Fibroblast of pulmonary artery (primary cell): ENCODE data around the gene IGFBP1.

Experiments
- DNase-seq: peaks from one replicate; pipeline ENCODE4 v3.0.0-alpha.2; 2010; ENCODE audit warnings: low read depth
- H3K4me3 ChIP-seq: replicated peaks from 2 replicates; pipeline ENCODE4 v1.5.1; 2011; ENCODE audit warnings: low read depth, mild to moderate bottlenecking, control low read depth, low read length, moderate library complexity
- TF ChIP-seq, protein P1 (sequence below): IDR thresholded peaks from 2 replicates; pipeline ENCODE4 v1.5.1; 2011; ENCODE audit warnings: mild to moderate bottlenecking, control low read depth, low read length, inconsistent platforms; ENCODE audit errors: missing control alignments

The IGFBP1 gene

GRCh38 chr7:45885264-45885882 lies 2.9 kb upstream of the IGFBP1 start:
- H3K4me3 ChIP-seq, result no peak overlapping the region
- no peak for DNase-seq
- TF ChIP-seq, protein P1, sequence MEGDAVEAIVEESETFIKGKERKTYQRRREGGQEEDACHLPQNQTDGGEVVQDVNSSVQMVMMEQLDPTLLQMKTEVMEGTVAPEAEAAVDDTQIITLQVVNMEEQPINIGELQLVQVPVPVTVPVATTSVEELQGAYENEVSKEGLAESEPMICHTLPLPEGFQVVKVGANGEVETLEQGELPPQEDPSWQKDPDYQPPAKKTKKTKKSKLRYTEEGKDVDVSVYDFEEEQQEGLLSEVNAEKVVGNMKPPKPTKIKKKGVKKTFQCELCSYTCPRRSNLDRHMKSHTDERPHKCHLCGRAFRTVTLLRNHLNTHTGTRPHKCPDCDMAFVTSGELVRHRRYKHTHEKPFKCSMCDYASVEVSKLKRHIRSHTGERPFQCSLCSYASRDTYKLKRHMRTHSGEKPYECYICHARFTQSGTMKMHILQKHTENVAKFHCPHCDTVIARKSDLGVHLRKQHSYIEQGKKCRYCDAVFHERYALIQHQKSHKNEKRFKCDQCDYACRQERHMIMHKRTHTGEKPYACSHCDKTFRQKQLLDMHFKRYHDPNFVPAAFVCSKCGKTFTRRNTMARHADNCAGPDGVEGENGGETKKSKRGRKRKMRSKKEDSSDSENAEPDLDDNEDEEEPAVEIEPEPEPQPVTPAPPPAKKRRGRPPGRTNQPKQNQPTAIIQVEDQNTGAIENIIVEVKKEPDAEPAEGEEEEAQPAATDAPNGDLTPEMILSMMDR, result no peak

GRCh38 chr7:45886931-45887667 lies 1.2 kb upstream of the IGFBP1 start:
- DNase-seq, result no peak
- TF ChIP-seq, protein P1, result no peak
- H3K4me3 ChIP-seq, result no peak overlapping the region

- TF ChIP-seq, protein P1, result no peak
- no peak overlapping the region for H3K4me3 ChIP-seq
- DNase-seq, result no peak
Measured at GRCh38 chr7:45888993-45889366, 692 bp downstream of the IGFBP1 start.

GRCh38 chr7:45889367-45890067 lies 1.2 kb downstream of the IGFBP1 start:
- DNase-seq, result no peak
- H3K4me3 ChIP-seq, result no peak overlapping the region
- TF ChIP-seq, protein P1, result no peak

DNA sequence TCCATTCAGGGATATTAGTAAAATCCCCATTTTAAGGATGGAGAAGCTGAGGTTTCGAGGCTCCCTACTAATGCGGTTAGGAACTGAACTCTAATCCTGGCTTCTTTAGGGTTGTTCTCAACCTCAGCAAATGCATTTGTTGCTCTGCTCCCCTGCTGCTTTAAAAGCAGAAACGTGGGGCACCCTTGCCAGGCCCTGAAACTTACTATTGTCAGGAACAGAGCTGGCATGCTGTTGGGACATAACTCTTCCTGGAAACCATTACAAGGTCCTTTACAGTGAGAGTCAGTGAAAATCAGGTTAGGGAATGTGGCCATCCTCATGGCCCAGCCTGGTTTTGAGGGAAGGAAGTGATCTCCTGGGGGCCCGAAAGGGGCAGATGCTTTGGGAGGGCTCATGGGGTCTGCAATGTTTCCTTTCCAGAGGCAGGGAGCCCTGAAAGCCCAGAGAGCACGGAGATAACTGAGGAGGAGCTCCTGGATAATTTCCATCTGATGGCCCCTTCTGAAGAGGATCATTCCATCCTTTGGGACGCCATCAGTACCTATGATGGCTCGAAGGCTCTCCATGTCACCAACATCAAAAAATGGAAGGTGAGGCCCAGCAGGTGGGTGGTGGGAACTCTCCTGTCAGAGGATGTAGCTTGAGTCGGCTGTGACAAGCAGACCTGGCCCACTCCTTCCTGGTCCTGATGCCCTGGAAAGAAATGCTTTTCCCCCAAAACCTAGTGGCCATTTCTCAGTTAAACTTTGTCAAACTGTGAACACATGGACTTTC lies 2.0 kb downstream of the IGFBP1 start:
- TF ChIP-seq, protein P1, result no peak
- no peak overlapping the region for H3K4me3 ChIP-seq
- no peak for DNase-seq

DNA sequence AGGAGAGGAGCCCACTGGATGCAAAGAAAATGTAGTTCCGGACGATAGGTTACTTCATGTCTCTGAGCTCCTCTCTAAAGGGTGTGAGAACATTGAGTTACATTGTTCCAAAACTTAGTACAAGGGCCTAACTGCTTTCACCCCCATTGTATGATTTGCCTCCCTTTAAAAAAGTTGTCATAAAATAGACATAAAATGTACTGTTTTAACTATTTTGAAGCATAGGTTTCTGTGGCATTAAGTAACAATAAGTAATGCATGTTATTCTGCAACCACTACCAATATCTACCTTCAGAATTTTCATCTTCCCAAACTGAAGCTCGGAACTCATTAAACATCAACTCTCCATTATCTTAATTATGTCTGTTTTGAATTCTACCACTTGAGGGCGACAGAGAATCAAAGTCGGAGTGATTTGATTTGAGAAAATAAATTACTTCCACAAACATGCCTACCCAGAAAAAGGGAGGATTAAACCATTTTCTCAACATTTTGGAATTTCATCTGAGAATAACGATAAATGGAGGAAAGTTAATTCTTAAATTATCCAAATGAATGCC lies 2.7 kb downstream of the IGFBP1 start:
- no peak overlapping the region for H3K4me3 ChIP-seq
- TF ChIP-seq, protein P1, result peak; percentile 64
- peak; percentile 68 for DNase-seq
